Measurements from ENCODE around the gene SH2D3A. TPM values are rescaled to one million over a fixed set of nuclear protein-coding genes. Genes with fewer than 3 reads are reported as not detected.
"Not testable (repeated sequence)": the region's sequence is repeated elsewhere in the genome, so short reads cannot be mapped to it uniquely, and the experiment has no call there.

SH2D3A gene
- total and polyA plus RNA-seq, 5 donors from 2014 or later: 19.5 to 46.2 (median 23.6) TPM

DNA sequence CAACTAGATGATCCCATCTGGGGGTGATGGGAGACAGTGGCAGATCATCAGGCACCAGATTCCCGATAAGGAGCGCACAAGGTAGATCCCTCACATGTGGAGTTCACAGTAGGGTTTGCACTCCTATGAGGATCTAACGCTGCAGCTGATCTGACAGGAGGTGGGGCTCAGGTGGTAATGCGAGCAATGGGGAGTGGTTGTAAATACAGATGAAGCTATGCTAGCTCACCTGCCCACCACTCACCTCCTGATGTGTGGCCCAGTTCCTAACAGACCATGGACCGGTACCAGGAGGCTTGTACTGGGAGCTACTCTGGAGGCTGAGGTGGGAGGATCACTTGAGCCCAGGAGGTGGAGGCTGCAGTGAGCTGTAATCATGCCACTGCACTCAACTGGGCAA lies 40.1 kb upstream of the SH2D3A start:
- Mint-ChIP-seq H3K36me3 (peaks cover 26% of the 10 kb centered on the region), H3K9me3 (peaks cover 0 to 4% (median 0%) of the 10 kb centered on the region in 7 donors), H3K4me1 (peaks cover 25 to 64% (median 46%) of the 10 kb centered on the region in 4 donors), H3K27ac (peak overlapping the region in 2 of 3 donors; percentile 9 to 74), H3K4me3 (peak overlapping the region in 2 of 4 donors; percentile 16), H3K27me3 (no peaks in the 10 kb centered on the region)
- Histone ChIP-seq H3K27me3 (ENCODE audit: control insufficient read depth, insufficient read depth, low read length) (no peaks in the 10 kb centered on the region), H3K4me1 (ENCODE audit: control insufficient read depth, insufficient read depth, low read length, poor library complexity, severe bottlenecking) (peaks cover 17% of the 10 kb centered on the region), H3K4me3 (ENCODE audit: low read depth, low read length) (no peak overlapping the region), H3K36me3 (ENCODE audit: control insufficient read depth, insufficient read depth, low read length) (peaks cover 16% of the 10 kb centered on the region), H3K9me3 (ENCODE audit: control insufficient read depth in 2 of 2, low read length in 2 of 2) (no peaks in the 10 kb centered on the region), H3K27ac (ENCODE audit: insufficient read depth, low read length, poor library complexity, severe bottlenecking) (no peak overlapping the region)
- DNase-seq: no peak
- no peak for ATAC-seq (ENCODE audit: low read depth in 2 of 2)

DNA sequence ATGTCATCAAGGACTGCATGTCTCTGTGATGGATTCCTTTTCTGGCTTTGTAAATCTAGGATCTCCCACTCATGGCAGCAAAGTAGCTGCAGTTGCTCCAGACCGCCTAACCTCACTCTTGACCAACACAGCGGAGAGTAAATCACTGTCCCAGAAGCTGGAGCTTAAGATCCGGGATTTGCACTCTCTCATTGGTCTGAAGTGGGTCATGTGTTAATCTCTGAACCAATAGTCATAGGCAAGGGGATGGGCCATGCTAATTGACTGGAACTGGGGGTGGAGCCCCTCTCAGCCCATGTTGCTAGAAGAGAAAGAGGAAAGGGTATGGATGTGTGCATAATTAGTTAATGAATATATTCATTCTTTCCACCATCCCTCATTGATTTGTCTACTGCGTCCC lies 39.3 kb upstream of the SH2D3A start:
- no peak overlapping the region for H3K4me3 ChIP-seq (ENCODE audit: low read depth, low read length)
- H3K27ac ChIP-seq (ENCODE audit: insufficient read depth, low read length, poor library complexity, severe bottlenecking): no peak overlapping the region
- ATAC-seq (ENCODE audit: low read depth in 2 of 2) (no peak), DNase-seq (no peak)
- no peaks in the 10 kb centered on the region for H3K27me3 ChIP-seq (ENCODE audit: control insufficient read depth, insufficient read depth, low read length)
- Mint-ChIP-seq H3K36me3 (peaks cover 19% of the 10 kb centered on the region), H3K27ac (no peak overlapping the region), H3K27me3 (no peaks in the 10 kb centered on the region), H3K9me3 (no peaks in the 10 kb centered on the region), H3K4me1 (peaks cover 21 to 64% (median 44%) of the 10 kb centered on the region in 4 donors), H3K4me3 (peak overlapping the region in 1 of 4 donors; percentile 16)
- peaks cover 11% of the 10 kb centered on the region for H3K36me3 ChIP-seq (ENCODE audit: control insufficient read depth, insufficient read depth, low read length)
- peaks cover 18% of the 10 kb centered on the region for H3K4me1 ChIP-seq (ENCODE audit: control insufficient read depth, insufficient read depth, low read length, poor library complexity, severe bottlenecking)
- no peaks in the 10 kb centered on the region for H3K9me3 ChIP-seq (ENCODE audit: control insufficient read depth in 2 of 2, low read length in 2 of 2)

DNA sequence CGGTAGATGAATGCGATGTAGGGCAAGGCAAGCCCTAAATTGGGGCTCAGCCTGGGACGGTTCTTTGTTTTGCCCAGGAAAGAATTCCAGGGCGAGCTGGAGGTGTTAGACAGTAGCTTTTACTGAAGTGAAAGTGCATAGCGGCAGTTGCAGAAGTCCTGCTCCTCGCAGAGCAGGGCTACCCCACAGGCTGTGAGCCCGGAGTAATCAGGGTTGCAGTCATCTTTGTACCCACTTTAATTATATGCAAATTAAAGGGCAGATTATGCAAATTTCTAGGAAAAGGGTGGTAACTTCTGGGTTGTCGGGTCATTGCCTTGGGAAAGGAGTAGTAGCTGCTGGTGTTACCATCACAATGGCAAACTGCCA lies 35.8 kb upstream of the SH2D3A start:
- peak overlapping the region; percentile 30 for H3K4me3 ChIP-seq (ENCODE audit: low read depth, low read length)
- H3K9me3 ChIP-seq (ENCODE audit: control insufficient read depth in 2 of 2, low read length in 2 of 2): no peaks in the 10 kb centered on the region
- Mint-ChIP-seq H3K4me3 (peak overlapping the region in 3 of 4 donors; percentile 40 to 92 (median 84)), H3K9me3 (peaks cover 0 to 2% (median 0%) of the 10 kb centered on the region in 7 donors), H3K36me3 (peaks cover 9% of the 10 kb centered on the region), H3K27ac (peak overlapping the region; percentile 90 to 93 (median 92)), H3K27me3 (no peaks in the 10 kb centered on the region), H3K4me1 (peaks cover 24 to 69% (median 45%) of the 10 kb centered on the region in 4 donors)
- H3K4me1 ChIP-seq (ENCODE audit: control insufficient read depth, insufficient read depth, low read length, poor library complexity, severe bottlenecking): peaks cover 42% of the 10 kb centered on the region
- H3K27ac ChIP-seq (ENCODE audit: insufficient read depth, low read length, poor library complexity, severe bottlenecking): peak overlapping the region; percentile 84
- DNase-seq: no peak
- no peaks in the 10 kb centered on the region for H3K27me3 ChIP-seq (ENCODE audit: control insufficient read depth, insufficient read depth, low read length)
- H3K36me3 ChIP-seq (ENCODE audit: control insufficient read depth, insufficient read depth, low read length): peaks cover 4% of the 10 kb centered on the region
- ATAC-seq (ENCODE audit: low read depth in 2 of 2): no peak

DNA sequence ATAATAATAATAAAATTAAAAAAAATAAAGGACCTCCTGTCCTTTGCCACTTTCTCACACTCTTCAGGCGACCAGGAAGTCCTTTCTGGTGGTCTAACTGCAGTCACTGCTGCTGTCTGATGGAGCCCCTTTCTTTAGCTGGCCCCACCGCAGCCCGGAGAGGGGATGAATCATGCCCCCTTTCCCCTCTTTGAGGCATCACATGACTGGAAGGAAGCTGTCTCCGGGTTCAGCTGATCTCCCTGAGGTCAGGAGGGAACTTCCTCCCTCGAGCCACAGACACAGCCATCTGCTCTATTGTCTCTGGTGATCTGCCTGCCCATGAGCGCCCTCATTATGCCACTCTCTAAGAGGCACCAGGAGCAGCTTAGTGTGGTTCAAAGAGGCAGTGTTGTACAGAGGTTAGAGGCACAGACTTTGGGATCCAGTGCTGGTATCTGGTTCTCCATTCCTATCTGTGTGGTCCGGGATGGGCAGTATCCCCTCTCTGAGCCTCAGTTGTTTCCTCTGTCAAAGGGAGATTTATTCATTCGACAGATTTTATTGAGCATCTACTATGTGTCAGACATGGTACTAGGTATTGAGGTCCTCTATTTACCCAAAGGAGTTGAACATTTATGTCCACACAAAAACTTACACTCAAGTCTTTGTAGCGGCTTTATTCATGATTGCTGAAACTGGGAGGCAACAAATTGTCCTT lies 35.3 kb upstream of the SH2D3A start:
- H3K4me3 ChIP-seq (ENCODE audit: low read depth, low read length): peak overlapping the region; percentile 30
- H3K27me3 ChIP-seq (ENCODE audit: control insufficient read depth, insufficient read depth, low read length): no peaks in the 10 kb centered on the region
- H3K27ac Mint-ChIP-seq: peak overlapping the region; percentile 90 to 93 (median 92)
- peaks cover 42% of the 10 kb centered on the region for H3K4me1 ChIP-seq (ENCODE audit: control insufficient read depth, insufficient read depth, low read length, poor library complexity, severe bottlenecking)
- ATAC-seq (ENCODE audit: low read depth in 2 of 2) (peak; percentile 35 to 46), DNase-seq (peak; percentile 18 to 65 (median 50))
- H3K9me3 Mint-ChIP-seq: peaks cover 0 to 2% (median 0%) of the 10 kb centered on the region in 7 donors
- no peaks in the 10 kb centered on the region for H3K9me3 ChIP-seq (ENCODE audit: control insufficient read depth in 2 of 2, low read length in 2 of 2)
- H3K36me3 ChIP-seq (ENCODE audit: control insufficient read depth, insufficient read depth, low read length): peaks cover 4% of the 10 kb centered on the region
- H3K27ac ChIP-seq (ENCODE audit: insufficient read depth, low read length, poor library complexity, severe bottlenecking): peak overlapping the region; percentile 84
- H3K4me3 Mint-ChIP-seq: peak overlapping the region; percentile 62 to 92 (median 88)
- no peaks in the 10 kb centered on the region for H3K27me3 Mint-ChIP-seq
- H3K4me1 Mint-ChIP-seq: peaks cover 24 to 71% (median 45%) of the 10 kb centered on the region in 4 donors
- peaks cover 9% of the 10 kb centered on the region for H3K36me3 Mint-ChIP-seq

DNA sequence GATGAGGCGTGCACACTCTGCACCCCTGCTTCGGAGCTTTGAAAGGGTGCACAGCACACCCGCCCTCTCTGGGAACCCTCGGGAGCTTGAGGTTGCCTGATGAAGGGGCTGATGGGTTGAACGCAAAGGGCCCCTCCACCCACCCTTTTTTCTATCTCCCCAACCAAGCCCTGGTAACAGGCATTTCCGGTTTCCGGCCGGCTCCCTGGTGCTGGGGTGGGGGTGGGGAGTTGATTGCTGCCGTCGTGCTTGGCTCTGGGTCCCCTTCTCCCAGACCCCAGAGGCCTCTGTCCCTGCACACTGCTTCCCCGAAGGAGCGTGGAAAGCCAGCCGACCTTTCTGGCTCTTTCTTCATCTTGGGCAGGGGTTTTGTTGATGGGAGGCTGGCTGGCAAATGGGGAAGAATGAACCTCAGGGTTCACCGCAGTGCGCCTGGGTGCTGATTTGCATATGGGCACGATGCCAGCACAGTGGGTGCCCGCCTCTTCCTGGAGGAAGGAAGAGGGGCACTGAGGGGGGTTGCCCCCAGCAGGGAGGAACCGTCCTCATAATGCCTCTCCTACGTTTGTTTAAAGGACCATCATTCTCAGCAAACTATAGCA lies 34.4 kb upstream of the SH2D3A start:
- Histone ChIP-seq H3K4me1 (ENCODE audit: control insufficient read depth, insufficient read depth, low read length, poor library complexity, severe bottlenecking) (peaks cover 44% of the 10 kb centered on the region), H3K27me3 (ENCODE audit: control insufficient read depth, insufficient read depth, low read length) (no peaks in the 10 kb centered on the region), H3K27ac (ENCODE audit: insufficient read depth, low read length, poor library complexity, severe bottlenecking) (peak overlapping the region; percentile 84), H3K36me3 (ENCODE audit: control insufficient read depth, insufficient read depth, low read length) (peaks cover 4% of the 10 kb centered on the region), H3K9me3 (ENCODE audit: control insufficient read depth in 2 of 2, low read length in 2 of 2) (no peaks in the 10 kb centered on the region), H3K4me3 (ENCODE audit: low read depth, low read length) (peak overlapping the region; percentile 82)
- Mint-ChIP-seq H3K4me1 (peaks cover 20 to 73% (median 46%) of the 10 kb centered on the region in 4 donors), H3K4me3 (peak overlapping the region; percentile 90 to 93 (median 92)), H3K27ac (peak overlapping the region; percentile 90 to 100 (median 97)), H3K27me3 (no peaks in the 10 kb centered on the region), H3K9me3 (peaks cover 0 to 4% (median 0%) of the 10 kb centered on the region in 7 donors), H3K36me3 (peaks cover 8% of the 10 kb centered on the region)
- peak; percentile 72 to 81 for ATAC-seq (ENCODE audit: low read depth in 2 of 2)
- peak; percentile 61 to 93 (median 79) for DNase-seq

DNA sequence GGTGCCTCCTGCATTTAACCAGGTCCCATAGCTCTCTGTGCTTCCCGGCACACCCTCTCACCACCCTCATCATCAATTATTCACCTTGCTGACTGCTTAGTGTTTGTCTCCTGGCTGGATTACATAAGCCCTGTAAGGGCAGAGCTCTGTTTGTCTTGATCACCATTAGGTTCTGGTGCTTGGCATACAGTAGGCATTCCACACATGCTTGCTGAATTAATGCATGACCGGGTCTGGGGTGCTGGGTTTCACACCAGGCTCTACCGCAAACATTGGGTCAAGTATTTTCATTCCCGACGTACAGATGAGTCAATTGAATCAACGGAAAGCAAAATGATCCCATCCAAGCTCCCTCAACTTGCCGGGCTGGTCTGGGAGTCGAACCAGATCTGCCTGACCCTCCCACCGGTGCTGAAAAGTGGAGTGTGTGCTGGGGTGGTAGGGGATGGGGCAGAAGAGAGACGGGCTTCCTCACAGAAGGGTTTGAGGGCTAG lies 33.8 kb upstream of the SH2D3A start:
- H3K4me1 ChIP-seq (ENCODE audit: control insufficient read depth, insufficient read depth, low read length, poor library complexity, severe bottlenecking): peaks cover 45% of the 10 kb centered on the region
- H3K4me3 ChIP-seq (ENCODE audit: low read depth, low read length): peak overlapping the region; percentile 82
- H3K27ac ChIP-seq (ENCODE audit: insufficient read depth, low read length, poor library complexity, severe bottlenecking): peak overlapping the region; percentile 84
- DNase-seq (peak in 1 of 3 donors; percentile 16), ATAC-seq (ENCODE audit: low read depth in 2 of 2) (no peak)
- Mint-ChIP-seq H3K4me1 (peaks cover 22 to 74% (median 47%) of the 10 kb centered on the region in 4 donors), H3K27me3 (no peaks in the 10 kb centered on the region), H3K36me3 (peaks cover 10% of the 10 kb centered on the region), H3K4me3 (peak overlapping the region; percentile 90 to 93 (median 92)), H3K9me3 (peaks cover 0 to 5% (median 0%) of the 10 kb centered on the region in 7 donors), H3K27ac (peak overlapping the region; percentile 90 to 100 (median 97))
- peaks cover 4% of the 10 kb centered on the region for H3K36me3 ChIP-seq (ENCODE audit: control insufficient read depth, insufficient read depth, low read length)
- H3K27me3 ChIP-seq (ENCODE audit: control insufficient read depth, insufficient read depth, low read length): no peaks in the 10 kb centered on the region
- H3K9me3 ChIP-seq (ENCODE audit: control insufficient read depth in 2 of 2, low read length in 2 of 2): no peaks in the 10 kb centered on the region

DNA sequence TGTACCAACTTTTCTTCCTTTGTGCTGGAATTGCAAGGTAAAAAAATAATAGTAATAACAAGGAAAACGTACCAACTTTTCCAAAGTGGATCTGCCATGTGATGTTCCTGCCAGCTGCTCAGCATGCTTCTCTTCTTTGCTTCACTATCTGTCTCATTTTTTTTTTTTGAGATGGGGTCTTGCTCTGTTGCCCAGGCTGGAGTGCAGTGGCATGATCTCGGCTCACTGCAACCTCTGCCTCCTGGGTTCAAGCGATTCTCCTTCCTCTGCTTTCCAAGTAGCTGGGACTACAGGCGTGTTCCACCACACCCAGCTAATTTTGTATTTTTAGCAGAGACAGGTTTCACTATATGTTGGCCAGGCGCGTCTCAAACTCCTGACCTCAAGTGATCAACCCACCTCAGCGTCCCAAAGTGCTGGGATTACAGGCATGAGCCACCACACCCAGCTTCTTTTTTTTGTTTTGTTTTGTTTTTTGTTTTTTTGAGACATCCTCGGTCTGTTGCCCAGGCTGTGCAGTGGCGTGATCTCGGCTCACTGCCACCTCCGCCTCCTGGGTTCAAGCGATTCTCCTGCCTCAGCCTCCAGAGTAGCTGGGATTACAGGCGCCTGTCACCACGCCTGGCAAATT lies 33.0 kb upstream of the SH2D3A start:
- Mint-ChIP-seq H3K36me3 (peaks cover 14% of the 10 kb centered on the region), H3K27ac (peak overlapping the region; percentile 90 to 100 (median 97)), H3K4me3 (peak overlapping the region in 3 of 4 donors; percentile 91 to 93 (median 92)), H3K4me1 (peaks cover 25 to 80% (median 51%) of the 10 kb centered on the region in 4 donors)
- not testable (repeated sequence) for H3K9me3 Mint-ChIP-seq; H3K27me3 ChIP-seq (ENCODE audit: control insufficient read depth, insufficient read depth, low read length); H3K36me3 ChIP-seq (ENCODE audit: control insufficient read depth, insufficient read depth, low read length); H3K27me3 Mint-ChIP-seq; H3K9me3 ChIP-seq (ENCODE audit: control insufficient read depth in 2 of 2, low read length in 2 of 2); ATAC-seq (ENCODE audit: low read depth in 2 of 2)
- peak overlapping the region; percentile 84 for H3K27ac ChIP-seq (ENCODE audit: insufficient read depth, low read length, poor library complexity, severe bottlenecking)
- peak in 1 of 3 donors; percentile 30 for DNase-seq
- H3K4me3 ChIP-seq (ENCODE audit: low read depth, low read length): peak overlapping the region; percentile 19
- peaks cover 45% of the 10 kb centered on the region for H3K4me1 ChIP-seq (ENCODE audit: control insufficient read depth, insufficient read depth, low read length, poor library complexity, severe bottlenecking)
